Kidney epithelial cell (primary cell): ENCODE results near the gene UTP4. TPM values are rescaled to one million over a fixed set of nuclear protein-coding genes. Genes with fewer than 3 reads are reported as not detected.
"Not testable (repeated sequence)": the region's sequence is repeated elsewhere in the genome, so short reads cannot be mapped to it uniquely, and the experiment has no call there.

Experiments used
- DNase-seq: peaks from one replicate; pipeline ENCODE4 v3.0.0-alpha.2; 2010; ENCODE audit warnings: low read depth
- H3K27me3 ChIP-seq: 2 replicates; pipeline ENCODE4 v1.6.0; 2011; ENCODE audit warnings: low read length; ENCODE audit not compliant: control insufficient read depth, insufficient read depth
- H3K36me3 ChIP-seq: 2 replicates; pipeline ENCODE4 v1.5.1; 2011; ENCODE audit warnings: low read length; ENCODE audit not compliant: control insufficient read depth, insufficient read depth
- H3K4me3 ChIP-seq: 2 replicates; pipeline ENCODE4 v1.5.1; 2011; ENCODE audit warnings: low read depth, mild to moderate bottlenecking, control low read depth, low read length
- total RNA-seq: library from RNA; depleted of rRNA; stranded (reverse); fragments of >200 nt; gene quantifications from 2 replicates; pipeline ENCODE4 v1.2.3, GENCODE V29; 2015
- TF ChIP-seq, protein P1 (sequence below): IDR thresholded peaks from 2 replicates; pipeline ENCODE4 v1.5.1; 2011; ENCODE audit warnings: mild to moderate bottlenecking, moderate library complexity, low read length, control low read depth, inconsistent platforms; ENCODE audit not compliant: insufficient read depth, poor library complexity, severe bottlenecking

UTP4 gene
- total RNA-seq, 1 donor from 2014 or later = 32.8 TPM

DNA sequence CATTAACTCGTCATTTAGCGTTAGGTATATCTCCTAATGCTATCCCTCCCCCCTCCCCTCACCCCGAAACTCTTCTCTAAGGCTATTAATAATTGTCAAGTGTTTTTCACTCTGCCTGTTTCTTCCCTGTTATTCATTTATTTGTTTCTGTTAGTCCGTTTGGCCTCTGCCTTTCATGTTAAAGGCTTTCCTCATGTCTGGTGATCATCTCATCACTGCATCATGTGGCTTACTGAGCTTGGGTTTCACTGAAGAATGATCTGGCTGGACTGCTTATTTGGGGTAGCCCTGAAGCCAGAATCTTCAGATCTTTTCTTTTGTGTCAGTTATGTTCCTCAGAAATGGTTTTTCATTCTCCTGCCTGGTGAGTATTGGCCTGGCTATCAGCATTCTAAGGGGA is 9.5 kb downstream of the UTP4 start:
- no peaks in the 10 kb centered on the region for H3K27me3 ChIP-seq
- TF ChIP-seq, protein P1, sequence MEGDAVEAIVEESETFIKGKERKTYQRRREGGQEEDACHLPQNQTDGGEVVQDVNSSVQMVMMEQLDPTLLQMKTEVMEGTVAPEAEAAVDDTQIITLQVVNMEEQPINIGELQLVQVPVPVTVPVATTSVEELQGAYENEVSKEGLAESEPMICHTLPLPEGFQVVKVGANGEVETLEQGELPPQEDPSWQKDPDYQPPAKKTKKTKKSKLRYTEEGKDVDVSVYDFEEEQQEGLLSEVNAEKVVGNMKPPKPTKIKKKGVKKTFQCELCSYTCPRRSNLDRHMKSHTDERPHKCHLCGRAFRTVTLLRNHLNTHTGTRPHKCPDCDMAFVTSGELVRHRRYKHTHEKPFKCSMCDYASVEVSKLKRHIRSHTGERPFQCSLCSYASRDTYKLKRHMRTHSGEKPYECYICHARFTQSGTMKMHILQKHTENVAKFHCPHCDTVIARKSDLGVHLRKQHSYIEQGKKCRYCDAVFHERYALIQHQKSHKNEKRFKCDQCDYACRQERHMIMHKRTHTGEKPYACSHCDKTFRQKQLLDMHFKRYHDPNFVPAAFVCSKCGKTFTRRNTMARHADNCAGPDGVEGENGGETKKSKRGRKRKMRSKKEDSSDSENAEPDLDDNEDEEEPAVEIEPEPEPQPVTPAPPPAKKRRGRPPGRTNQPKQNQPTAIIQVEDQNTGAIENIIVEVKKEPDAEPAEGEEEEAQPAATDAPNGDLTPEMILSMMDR = no peak
- no peak for DNase-seq
- H3K4me3 ChIP-seq = no peak overlapping the region
- H3K36me3 ChIP-seq = peaks cover 1% of the 10 kb centered on the region

DNA sequence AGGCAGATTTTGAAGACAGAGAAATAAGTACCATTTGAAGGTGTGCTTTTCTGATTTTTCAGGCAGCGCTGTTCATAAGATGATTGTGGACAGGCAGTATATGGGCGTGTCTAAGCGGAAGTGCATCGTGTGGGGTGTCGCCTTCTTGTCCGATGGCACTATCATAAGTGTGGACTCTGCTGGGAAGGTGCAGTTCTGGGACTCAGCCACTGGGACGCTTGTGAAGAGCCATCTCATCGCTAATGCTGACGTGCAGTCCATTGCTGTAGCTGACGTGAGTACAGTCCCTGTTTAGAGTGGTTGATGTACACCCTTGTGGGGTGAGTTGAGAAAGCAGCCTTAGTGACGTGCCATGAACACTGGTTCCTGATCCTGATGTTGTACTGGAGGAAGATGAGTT is 10.7 kb downstream of the UTP4 start:
- no peak for DNase-seq
- H3K36me3 ChIP-seq = peaks cover 1% of the 10 kb centered on the region
- no peak overlapping the region for H3K4me3 ChIP-seq
- TF ChIP-seq, protein P1 = no peak
- no peaks in the 10 kb centered on the region for H3K27me3 ChIP-seq

DNA sequence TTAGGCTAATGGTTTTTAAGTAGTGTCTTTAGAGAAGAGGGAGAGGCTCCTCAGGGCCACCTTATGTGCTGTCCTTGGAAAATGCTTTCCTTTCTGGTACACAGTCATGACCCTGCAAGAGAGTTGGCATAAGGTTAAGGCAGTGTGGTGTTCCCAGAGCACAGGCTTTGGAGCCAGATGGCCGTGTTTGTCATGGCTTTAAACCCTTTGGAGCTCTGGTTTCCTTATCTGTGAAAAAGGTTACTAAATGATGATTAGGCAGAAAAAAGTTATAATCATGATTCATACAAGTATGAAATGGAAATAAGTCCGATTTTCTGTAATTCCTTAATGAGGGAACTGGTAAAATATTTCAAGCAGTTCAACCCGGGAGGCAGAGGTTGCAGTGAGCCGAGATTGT is 13.2 kb downstream of the UTP4 start:
- peaks cover 1% of the 10 kb centered on the region for H3K36me3 ChIP-seq
- no peak overlapping the region for H3K4me3 ChIP-seq
- no peaks in the 10 kb centered on the region for H3K27me3 ChIP-seq
- DNase-seq = no peak
- TF ChIP-seq, protein P1 = no peak

DNA sequence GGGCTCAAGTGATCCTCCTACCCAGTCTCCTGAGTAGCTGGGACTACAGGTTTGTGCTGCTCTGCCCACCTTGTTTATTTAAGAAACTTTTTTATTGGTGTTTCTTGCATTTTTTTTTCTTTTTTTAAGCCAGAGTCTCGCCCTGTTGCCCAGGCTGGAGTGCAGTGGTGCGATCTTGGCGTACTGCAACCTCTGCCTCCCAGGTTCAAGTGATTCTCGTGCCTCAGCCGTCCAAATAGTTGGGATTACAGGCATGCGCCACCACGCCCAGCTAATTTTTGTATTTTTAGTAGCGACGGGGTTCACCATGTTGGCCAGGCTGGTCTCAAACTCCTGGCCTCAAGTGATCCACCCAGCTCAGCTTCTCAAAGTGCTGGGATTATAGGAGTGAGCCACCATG is 17.2 kb downstream of the UTP4 start:
- H3K36me3 ChIP-seq, DNase-seq, H3K27me3 ChIP-seq, H3K4me3 ChIP-seq: not testable (repeated sequence)

DNA sequence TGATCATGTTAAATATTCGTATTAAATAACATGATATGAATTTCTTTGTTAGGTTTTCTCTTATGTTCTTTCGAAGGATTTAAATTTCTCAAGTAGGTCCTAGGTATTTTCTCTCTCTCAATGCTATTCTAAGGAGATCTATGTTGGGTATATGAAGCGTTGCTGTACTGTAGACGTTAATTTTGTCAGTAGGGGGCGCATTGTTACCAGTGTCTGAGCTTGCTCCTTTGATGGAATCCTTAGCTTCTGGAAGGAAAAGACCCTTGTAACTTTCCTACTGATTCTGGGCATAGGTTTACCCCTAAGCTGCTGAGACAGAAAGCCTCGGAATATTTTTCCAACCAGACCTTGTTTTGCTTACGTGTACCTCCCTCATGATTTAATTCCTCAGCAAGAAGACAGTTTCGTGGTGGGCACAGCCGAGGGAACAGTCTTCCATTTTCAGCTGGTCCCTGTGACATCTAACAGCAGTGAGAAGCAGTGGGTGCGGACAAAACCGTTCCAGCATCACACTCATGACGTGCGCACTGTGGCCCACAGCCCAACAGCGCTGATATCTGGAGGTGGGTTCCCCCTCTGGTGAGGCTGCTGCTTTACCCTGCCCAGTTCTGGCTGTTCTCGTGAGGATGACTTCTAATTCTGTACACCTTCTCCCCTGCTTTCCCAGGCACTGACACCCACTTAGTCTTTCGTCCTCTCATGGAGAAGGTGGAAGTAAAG is 17.9 kb downstream of the UTP4 start:
- H3K36me3 ChIP-seq = peaks cover 1% of the 10 kb centered on the region
- H3K4me3 ChIP-seq = no peak overlapping the region
- DNase-seq = no peak
- H3K27me3 ChIP-seq = no peaks in the 10 kb centered on the region
- TF ChIP-seq, protein P1 = peak; percentile 74

DNA sequence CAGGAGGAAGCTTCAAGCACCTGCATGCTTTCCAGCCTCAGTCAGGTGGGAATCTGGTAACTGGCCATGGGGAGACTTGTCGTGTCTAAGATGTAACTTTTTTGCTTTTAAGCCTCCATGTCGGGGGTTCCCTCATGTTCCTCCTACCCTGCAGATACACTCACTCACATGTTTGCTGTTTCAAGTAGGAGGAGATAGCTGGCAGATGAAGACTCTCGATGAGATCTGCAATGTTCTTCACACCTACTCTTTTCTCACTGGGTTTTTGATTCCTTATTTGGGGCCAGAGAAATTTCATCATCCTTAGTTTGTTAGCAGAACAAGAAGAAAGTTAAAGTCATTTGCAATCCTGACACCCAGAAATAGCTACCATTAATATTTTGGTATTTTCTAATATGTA is 24.7 kb downstream of the UTP4 start:
- TF ChIP-seq, protein P1 = no peak
- Histone ChIP-seq H3K4me3 (no peak overlapping the region), H3K36me3 (peaks cover 1% of the 10 kb centered on the region), H3K27me3 (no peaks in the 10 kb centered on the region)
- DNase-seq = no peak
